H1 (cell line): ENCODE results near the gene THRB. TPM values are rescaled to one million over a fixed set of nuclear protein-coding genes. Genes with fewer than 3 reads are reported as not detected.
"Not testable (repeated sequence)": the region's sequence is repeated elsewhere in the genome, so short reads cannot be mapped to it uniquely, and the experiment has no call there.

ENCODE experiments used
- CTCF ChIA-PET: fragments of 300-600 bp; sonication (Branson Sonifier 250); formaldehyde crosslinking; loops from one replicate; lab custom pipeline; 2021; ENCODE audit not compliant: partially characterized antibody; lab: Charles Lee
- POLR2A ChIA-PET: fragments of 300-600 bp; sonication (Branson Sonifier 250); formaldehyde crosslinking; loops from one replicate; lab custom pipeline; 2021; ENCODE audit warnings: inconsistent platforms; ENCODE audit not compliant: partially characterized antibody; lab: Charles Lee
- DNase-seq, 2 experiments: peaks; one replicate each; pipeline versions ENCODE4 v3.0.0 to v3.0.0-alpha.2; 2010 to 2022; ENCODE audit warnings: low spot score in 2 of 2, low read depth in 1 of 2, mixed read lengths in 1 of 2
- FAIRE-seq: peaks from 2 replicates; lab custom pipeline; 2011; peaks lifted over from hg19 to GRCh38; lab: Jason Lieb, UNC
- H2AFZ ChIP-seq: 2 replicates; pipeline ENCODE4 v1.8.1; 2012; ENCODE audit warnings: low read length, inconsistent platforms
- H2AK5ac ChIP-seq: 2 replicates; pipeline ENCODE4 v1.6.1; 2013; ENCODE audit warnings: low read depth, low read length
- H2BK120ac ChIP-seq: replicated peaks from 2 replicates; pipeline ENCODE3; 2013; ENCODE audit warnings: low read depth, low read length, inconsistent platforms
- H2BK12ac ChIP-seq: 2 replicates; pipeline ENCODE4 v1.6.1; 2013; ENCODE audit warnings: low read depth, low read length
- H2BK15ac ChIP-seq: 2 replicates; pipeline ENCODE4 v1.6.1; 2013; ENCODE audit warnings: low read length
- H2BK20ac ChIP-seq: 2 replicates; pipeline ENCODE4 v1.6.1; 2013; ENCODE audit warnings: low read length
- H2BK5ac ChIP-seq: 2 replicates; pipeline ENCODE4 v1.6.1; 2013; ENCODE audit warnings: low read depth, low read length
- H3K14ac ChIP-seq: 2 replicates; pipeline ENCODE4 v1.6.1; 2013; ENCODE audit warnings: inconsistent platforms; ENCODE audit not compliant: insufficient read length
- H3K18ac ChIP-seq: 2 replicates; pipeline ENCODE4 v1.6.1; 2013; ENCODE audit warnings: low read length; ENCODE audit errors: extremely low read depth
- H3K23ac ChIP-seq: 2 replicates; pipeline ENCODE4 v1.6.1; 2013; ENCODE audit warnings: inconsistent platforms; ENCODE audit not compliant: insufficient read length
- H3K23me2 ChIP-seq: 2 replicates; pipeline ENCODE4 v1.6.1; 2013; ENCODE audit warnings: low read depth, low read length
- H3K27ac ChIP-seq: 2 replicates; pipeline ENCODE4 v1.6.1; 2011; ENCODE audit warnings: low read depth, low read length, inconsistent platforms
- H3K27me3 ChIP-seq, 4 experiments: replicated peaks in 1 of 4; 1 replicate in 1 of 4; 2 replicates in 3 of 4; pipeline versions ENCODE4 v1.6.1 to v1.8.1; 2011 to 2013; ENCODE audit warnings: low read length in 3 of 4, mild to moderate bottlenecking in 3 of 4, inconsistent platforms in 2 of 4, mixed read lengths in 2 of 4, moderate library complexity in 1 of 4; ENCODE audit not compliant: control insufficient read depth in 3 of 4, insufficient read depth in 3 of 4; ENCODE audit errors: extremely low read depth in 1 of 4
- H3K36me3 ChIP-seq, 4 experiments: 2 replicates each; pipeline versions ENCODE4 v1.6.1 to v1.8.1; 2011 to 2013; ENCODE audit warnings: mild to moderate bottlenecking in 4 of 4, low read length in 3 of 4, moderate library complexity in 2 of 4, control low read depth in 1 of 4, inconsistent platforms in 1 of 4; ENCODE audit not compliant: insufficient read depth in 4 of 4, control insufficient read depth in 2 of 4
- H3K4ac ChIP-seq: replicated peaks from 2 replicates; pipeline ENCODE3; 2013; ENCODE audit warnings: low read length, low read depth, mixed read lengths, inconsistent platforms; ENCODE audit not compliant: insufficient read length
- H3K4me1 ChIP-seq, 4 experiments: replicated peaks in 1 of 4; 1 replicate in 1 of 4; 2 replicates in 3 of 4; pipeline versions ENCODE4 v1.6.1 to v1.8.1; 2011 to 2013; ENCODE audit warnings: low read length in 3 of 4, inconsistent platforms in 2 of 4, mixed read lengths in 1 of 4; ENCODE audit not compliant: insufficient read depth in 4 of 4, control insufficient read depth in 3 of 4
- H3K4me2 ChIP-seq, 2 experiments: 2 replicates each; pipeline versions ENCODE4 v1.6.1 to v1.8.1; 2011 to 2013; ENCODE audit warnings: low read depth in 2 of 2, low read length in 2 of 2, control low read depth in 1 of 2, inconsistent platforms in 1 of 2, mild to moderate bottlenecking in 1 of 2; ENCODE audit not compliant: insufficient read depth in 1 of 2
- H3K4me3 ChIP-seq, 4 experiments: fragments of 200-600, 300-600 bp in 1 of 4; sonication (generic), shearing (Covaris generic), sonication (Bioruptor Twin) in 1 of 4; 2 replicates each; pipeline versions ENCODE4 v1.5.1 to v1.8.1; 2011 to 2016; ENCODE audit warnings: low read length in 4 of 4, low read depth in 3 of 4, control low read depth in 2 of 4, inconsistent platforms in 2 of 4, mild to moderate bottlenecking in 2 of 4, mixed read lengths in 1 of 4, moderate library complexity in 1 of 4; ENCODE audit not compliant: insufficient read depth in 2 of 4; ENCODE audit errors: extremely low read depth in 1 of 4
- H3K56ac ChIP-seq: replicated peaks from 2 replicates; pipeline ENCODE3; 2013; ENCODE audit warnings: low read depth, mild to moderate bottlenecking, mixed read lengths, low read length, inconsistent platforms; ENCODE audit not compliant: insufficient read length
- H3K79me1 ChIP-seq: 2 replicates; pipeline ENCODE4 v1.6.1; 2013; ENCODE audit warnings: low read depth, low read length, control low read depth
- H3K79me2 ChIP-seq, 2 experiments: 2 replicates each; pipeline versions ENCODE4 v1.6.1 to v1.8.1; 2012 to 2013; ENCODE audit warnings: low read length in 2 of 2, mild to moderate bottlenecking in 2 of 2, inconsistent platforms in 1 of 2; ENCODE audit not compliant: insufficient read depth in 2 of 2, control insufficient read depth in 1 of 2
- H3K9ac ChIP-seq, 4 experiments: replicated peaks in 1 of 4; 1 replicate in 1 of 4; 2 replicates in 3 of 4; pipeline versions ENCODE4 v1.6.1 to v1.8.1; 2011 to 2013; ENCODE audit warnings: low read depth in 3 of 4, low read length in 3 of 4, control low read depth in 2 of 4, mild to moderate bottlenecking in 2 of 4, moderate library complexity in 2 of 4, inconsistent platforms in 1 of 4; ENCODE audit errors: extremely low read depth in 1 of 4
- H3K9me3 ChIP-seq, 2 experiments: 2 replicates each; pipeline versions ENCODE4 v1.6.1 to v1.8.1; 2012 to 2013; ENCODE audit warnings: mild to moderate bottlenecking in 2 of 2, moderate library complexity in 2 of 2, control low read depth in 1 of 2, inconsistent platforms in 1 of 2, low read depth in 1 of 2, low read length in 1 of 2, mixed read lengths in 1 of 2; ENCODE audit not compliant: insufficient read depth in 2 of 2
- H4K20me1 ChIP-seq, 2 experiments: replicated peaks in 1 of 2; 2 replicates each; pipeline versions ENCODE3 to v1.8.1; 2011 to 2013; ENCODE audit warnings: inconsistent platforms in 2 of 2, low read length in 2 of 2, mild to moderate bottlenecking in 1 of 2; ENCODE audit not compliant: insufficient read depth in 2 of 2, control insufficient read depth in 1 of 2
- H4K5ac ChIP-seq: 2 replicates; pipeline ENCODE4 v1.6.1; 2013; ENCODE audit warnings: low read length, low read depth, mixed read lengths, inconsistent platforms; ENCODE audit not compliant: insufficient read length
- H4K8ac ChIP-seq: 2 replicates; pipeline ENCODE4 v1.8.0; 2013; ENCODE audit warnings: mild to moderate bottlenecking, moderate library complexity, low read length, inconsistent platforms; ENCODE audit not compliant: insufficient read depth; ENCODE audit errors: extremely low read depth
- H4K91ac ChIP-seq: replicated peaks from 2 replicates; pipeline ENCODE3; 2013; ENCODE audit warnings: low read length, mixed read lengths, inconsistent platforms; ENCODE audit not compliant: insufficient read length
- WGBS, 2 experiments: shearing (Covaris generic) in 1 of 2; methylation state at CpG; one replicate each; pipeline versions ENCODE4 v1.1.6 to v1.1.7; 2013 to 2015; ENCODE audit warnings: low lambda C conversion rate in 2 of 2, mixed read lengths in 2 of 2, inconsistent platforms in 1 of 2, low coverage in 1 of 2, missing lambda C conversion rate in 1 of 2; ENCODE audit not compliant: insufficient replicate concordance in 2 of 2, insufficient coverage in 1 of 2, insufficient read length in 1 of 2; ENCODE audit errors: extremely low coverage in 1 of 2, missing lambda C conversion rate in 1 of 2; 5-methylcytosine and 5-hydroxymethylcytosine counted together
- polyA plus RNA-seq, 7 experiments: library from polyadenylated mRNA; depleted of rRNA in 3 of 7; stranded (reverse) in 5 of 7; unstranded in 2 of 7; fragments of >200 nt in 5 of 7; fragments of 200-250 nt in 2 of 7; gene quantifications; 1 replicate in 5 of 7; 2 replicates in 1 of 7; 4 replicates in 1 of 7; pipeline versions ENCODE4 v1.2.1 to v1.2.3, GENCODE V29; 2011 to 2013; ENCODE audit warnings: missing spikeins in 2 of 7, mixed read lengths in 2 of 7
- total RNA-seq: library from RNA; stranded (reverse); fragmentation: NEBNext Ultra II Directional; extraction: Animal tissue kit (Norgen Biotek cat#: 25700); gene quantifications from 2 replicates; pipeline ENCODE4 v1.2.1, GENCODE V29; 2021

THRB gene
- total and polyA plus RNA-seq, 2 of the 8 experiments (the other 6 are each of a cell fraction or from before 2014, with no cell fraction given): 0.98 to 3.9 TPM

DNA sequence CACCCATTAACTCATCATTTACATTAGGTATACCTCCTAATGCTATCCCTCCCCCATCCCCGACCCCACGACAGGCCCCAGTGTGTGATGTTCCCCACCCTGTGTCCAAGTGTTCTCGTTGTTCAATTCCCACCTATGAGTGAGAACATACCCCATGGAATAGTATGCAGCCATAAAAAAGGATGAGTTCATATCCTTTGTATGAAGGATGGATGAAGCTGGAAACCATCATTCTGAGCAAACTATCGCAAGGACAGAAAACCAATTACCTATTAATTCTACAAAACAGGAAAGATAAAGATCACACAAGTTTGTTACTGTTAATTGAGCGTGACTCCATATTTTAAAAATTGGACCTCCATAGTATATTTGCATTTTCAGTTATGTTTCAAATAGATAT lies 81.0 kb downstream of the THRB start:
- H3K4me1 ChIP-seq, H3K27me3 ChIP-seq, H2BK20ac ChIP-seq, H3K9me3 ChIP-seq, H3K4me2 ChIP-seq, H2BK12ac ChIP-seq, H4K5ac ChIP-seq, H3K14ac ChIP-seq, H3K79me2 ChIP-seq, H4K20me1 ChIP-seq, POLR2A ChIA-PET, H3K27ac ChIP-seq, H3K23ac ChIP-seq, H2AFZ ChIP-seq, H2BK120ac ChIP-seq, H3K79me1 ChIP-seq, H3K36me3 ChIP-seq, H3K23me2 ChIP-seq, H4K91ac ChIP-seq, H2AK5ac ChIP-seq, H3K9ac ChIP-seq, H3K4ac ChIP-seq, H4K8ac ChIP-seq, H2BK15ac ChIP-seq, CTCF ChIA-PET, H3K18ac ChIP-seq, H3K4me3 ChIP-seq, H2BK5ac ChIP-seq, DNase-seq, FAIRE-seq, H3K56ac ChIP-seq: not testable (repeated sequence)
- 93% methylated on average over 5 of the region's 5 CpGs; no CpG with 5 or more reads in 1 of the 2 experiments for WGBS, 2 experiments
